ENCODE measurements around the gene ATP2B3.

Gene ATP2B3

GRCh38 chrX:153470411-153471363 is 46.8 kb upstream of the ATP2B3 start, which contains the start of gene HAUS7:
Gene HAUS7, minus strand, starts transcription at chrX:153470576. Its CDS starts 19 bp downstream, at chrX:153470557.
- TF ChIP-seq EZH2phosphoT487 (IDR thresholded peaks at IDR 0.05; ENCODE audit: borderline replicate concordance) = no peak
- peak; percentile 64 for TF ChIP-seq CTCF (conservative IDR thresholded peaks at IDR 0.05; ENCODE audit: low read length)
- H3K4me3 ChIP-seq (ENCODE audit: low read length, poor library complexity, severe bottlenecking) = peak within 1 kb of the TSS; percentile 96
- peak within 1 kb of the TSS; percentile 79 for H3K9ac ChIP-seq (ENCODE audit: low read depth, low read length, poor library complexity, severe bottlenecking)
- H3K36me3 ChIP-seq (ENCODE audit: insufficient read depth, low read length) = no peaks in the 10 kb centered on the region
- no peaks in the 10 kb centered on the region for H3K9me3 ChIP-seq (ENCODE audit: insufficient read depth, low read depth, low read length)
- H4K20me1 ChIP-seq (ENCODE audit: insufficient read depth, low read length, poor library complexity, severe bottlenecking) = peaks cover 6% of the 10 kb centered on the region
- no peaks in the 10 kb centered on the region for H3K4me1 ChIP-seq (ENCODE audit: insufficient read depth, low read length, poor library complexity, severe bottlenecking)
- H3F3A ChIP-seq (ENCODE audit: low read depth) = no peaks in the 10 kb centered on the region
- H3K79me2 ChIP-seq (ENCODE audit: insufficient read depth, low read length) = peaks cover 17% of the 10 kb centered on the region
- no peaks in the 10 kb centered on the region for H3K27me3 ChIP-seq (ENCODE audit: insufficient read depth, low read length, poor library complexity, severe bottlenecking)
- H3K4me2 ChIP-seq (ENCODE audit: low read depth, low read length, poor library complexity, severe bottlenecking) = peak within 1 kb of the TSS; percentile 87
- peak within 1 kb of the TSS; percentile 86 for H2AFZ ChIP-seq (ENCODE audit: low read length)
- no peaks in the 10 kb centered on the region for H3K9me2 ChIP-seq (replicated peaks; ENCODE audit: low read depth, low read length)

DNA sequence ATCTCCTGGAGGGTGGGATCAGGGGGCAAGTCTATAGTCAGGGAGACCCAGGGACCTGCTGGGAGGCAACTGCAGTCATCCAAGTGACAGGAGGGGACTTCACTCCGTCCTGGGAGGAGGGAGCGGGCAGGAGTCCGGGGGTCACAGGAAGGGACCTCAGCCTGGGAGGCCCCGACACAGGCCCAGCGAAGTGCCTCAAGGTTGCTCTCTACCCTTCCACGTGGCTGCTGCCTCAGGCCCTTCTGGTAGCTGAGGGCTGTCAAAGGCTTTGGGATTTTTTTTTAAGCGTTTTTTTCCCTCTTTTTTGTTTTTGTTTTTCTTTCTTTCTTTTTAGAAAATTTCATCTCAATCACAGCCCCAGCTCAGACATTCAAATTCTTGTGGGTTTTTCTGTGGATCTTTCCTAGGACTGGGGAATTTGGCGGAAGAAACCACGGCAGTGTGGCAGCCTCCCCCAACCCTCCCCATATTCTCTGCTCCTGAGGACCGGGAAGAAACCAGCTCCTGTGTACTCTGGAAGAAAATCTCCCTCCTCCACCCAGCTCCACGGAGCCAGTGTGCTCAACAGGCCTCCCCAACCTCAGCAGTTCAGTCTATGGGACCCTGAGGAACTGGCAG is 45.7 kb upstream of the ATP2B3 start:
- no peak overlapping the region for H3K4me3 ChIP-seq (ENCODE audit: low read length, poor library complexity, severe bottlenecking)

DNA sequence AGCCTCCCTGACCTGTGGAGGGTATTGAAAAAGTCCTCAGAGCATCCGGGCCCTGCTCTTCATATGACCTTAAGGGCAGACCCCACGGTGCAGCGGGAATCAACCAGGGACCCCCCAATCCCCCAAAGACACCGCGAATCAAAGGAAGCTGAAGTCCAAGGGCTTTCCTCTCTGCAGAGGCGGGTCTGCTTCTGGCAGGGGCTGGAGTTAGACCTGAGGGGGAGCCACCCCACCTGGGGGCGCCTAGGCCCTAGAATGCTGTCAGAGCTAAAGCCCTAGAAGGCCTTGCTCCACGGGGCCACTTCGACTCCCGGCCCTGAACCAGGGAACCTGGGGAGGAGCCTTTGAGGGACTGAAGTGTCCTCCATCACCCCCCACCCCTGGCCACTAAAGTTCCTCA is 44.3 kb upstream of the ATP2B3 start:
- H3F3A ChIP-seq (ENCODE audit: low read depth) = no peaks in the 10 kb centered on the region
- H4K20me1 ChIP-seq (ENCODE audit: insufficient read depth, low read length, poor library complexity, severe bottlenecking) = peaks cover 6% of the 10 kb centered on the region
- H3K4me2 ChIP-seq (ENCODE audit: low read depth, low read length, poor library complexity, severe bottlenecking) = no peak overlapping the region
- H3K4me3 ChIP-seq (ENCODE audit: low read length, poor library complexity, severe bottlenecking) = no peak overlapping the region
- H3K9ac ChIP-seq (ENCODE audit: low read depth, low read length, poor library complexity, severe bottlenecking) = no peak overlapping the region
- H3K79me2 ChIP-seq (ENCODE audit: insufficient read depth, low read length) = peaks cover 17% of the 10 kb centered on the region
- no peaks in the 10 kb centered on the region for H3K27me3 ChIP-seq (ENCODE audit: insufficient read depth, low read length, poor library complexity, severe bottlenecking)
- H3K4me1 ChIP-seq (ENCODE audit: insufficient read depth, low read length, poor library complexity, severe bottlenecking) = no peaks in the 10 kb centered on the region
- no peak for TF ChIP-seq EZH2phosphoT487 (IDR thresholded peaks at IDR 0.05; ENCODE audit: borderline replicate concordance)
- no peak for TF ChIP-seq CTCF (conservative IDR thresholded peaks at IDR 0.05; ENCODE audit: low read length)
- no peaks in the 10 kb centered on the region for H3K9me2 ChIP-seq (replicated peaks; ENCODE audit: low read depth, low read length)
- H3K36me3 ChIP-seq (ENCODE audit: insufficient read depth, low read length) = no peaks in the 10 kb centered on the region
- no peaks in the 10 kb centered on the region for H3K9me3 ChIP-seq (ENCODE audit: insufficient read depth, low read depth, low read length)
- H2AFZ ChIP-seq (ENCODE audit: low read length) = no peak overlapping the region

More for the DNA sequence above, 45.7 kb upstream of the ATP2B3 start:
- H3K4me1 ChIP-seq (ENCODE audit: insufficient read depth, low read length, poor library complexity, severe bottlenecking) = no peaks in the 10 kb centered on the region
- no peak overlapping the region for H2AFZ ChIP-seq (ENCODE audit: low read length)
- TF ChIP-seq EZH2phosphoT487 (IDR thresholded peaks at IDR 0.05; ENCODE audit: borderline replicate concordance) (no peak), CTCF (conservative IDR thresholded peaks at IDR 0.05; ENCODE audit: low read length) (no peak)
- no peak overlapping the region for H3K9ac ChIP-seq (ENCODE audit: low read depth, low read length, poor library complexity, severe bottlenecking)
- peaks cover 6% of the 10 kb centered on the region for H4K20me1 ChIP-seq (ENCODE audit: insufficient read depth, low read length, poor library complexity, severe bottlenecking)
- no peaks in the 10 kb centered on the region for H3K9me2 ChIP-seq (replicated peaks; ENCODE audit: low read depth, low read length)
- no peak overlapping the region for H3K4me2 ChIP-seq (ENCODE audit: low read depth, low read length, poor library complexity, severe bottlenecking)
- H3F3A ChIP-seq (ENCODE audit: low read depth) = no peaks in the 10 kb centered on the region
- H3K9me3 ChIP-seq (ENCODE audit: insufficient read depth, low read depth, low read length) = no peaks in the 10 kb centered on the region
- H3K27me3 ChIP-seq (ENCODE audit: insufficient read depth, low read length, poor library complexity, severe bottlenecking) = no peaks in the 10 kb centered on the region
- H3K79me2 ChIP-seq (ENCODE audit: insufficient read depth, low read length) = peaks cover 17% of the 10 kb centered on the region
- H3K36me3 ChIP-seq (ENCODE audit: insufficient read depth, low read length) = no peaks in the 10 kb centered on the region
